Activated CD4-positive, alpha-beta memory T cell treated with anti-CD3 and anti-CD28 coated beads, Interleukin-2, amount 10 ng/mL, durations not matched to agents 7 days and 5 days (primary cell): ENCODE results near the gene GRM4. TPM values are rescaled to one million over a fixed set of nuclear protein-coding genes. Genes with fewer than 3 reads are reported as not detected.

ENCODE experiments used
- CTCF ChIA-PET: fragments of 350-600 bp; sonication (Branson Sonifier 250); formaldehyde crosslinking; loops from one replicate; lab custom pipeline; 2021; ENCODE audit warnings: antibody characterized with exemption, inconsistent platforms; lab: Charles Lee
- POLR2A ChIA-PET: fragments of 350-600 bp; sonication (Branson Sonifier 250); formaldehyde crosslinking; loops from one replicate; lab custom pipeline; 2021; ENCODE audit warnings: antibody characterized with exemption; lab: Charles Lee
- DNase-seq: peaks from one replicate; pipeline ENCODE4 v3.0.0-alpha.2; 2020
- H3K27ac Mint-ChIP-seq: one replicate; pipeline ENCODE4 v1.8.0; 2021; ENCODE audit warnings: mild to moderate bottlenecking, mixed read lengths
- H3K27me3 Mint-ChIP-seq: one replicate; pipeline ENCODE4 v1.8.0; 2021; ENCODE audit warnings: mixed read lengths
- H3K36me3 Mint-ChIP-seq: one replicate; pipeline ENCODE4 v1.8.0; 2021; ENCODE audit warnings: low read depth, mixed read lengths
- H3K4me1 Mint-ChIP-seq: one replicate; pipeline ENCODE4 v1.8.0; 2021; ENCODE audit warnings: mixed read lengths
- H3K4me3 Mint-ChIP-seq: one replicate; pipeline ENCODE4 v1.8.0; 2021; ENCODE audit warnings: mild to moderate bottlenecking, mixed read lengths
- H3K9me3 Mint-ChIP-seq: one replicate; pipeline ENCODE4 v1.8.0; 2021; ENCODE audit warnings: mixed read lengths
- total RNA-seq, 2 experiments: library from RNA; stranded (reverse); gene quantifications; one replicate each; pipeline ENCODE4 v1.2.3, GENCODE V29; 2021

GRM4 gene
- total RNA-seq, 2 experiments from 2014 or later, result not detected

DNA sequence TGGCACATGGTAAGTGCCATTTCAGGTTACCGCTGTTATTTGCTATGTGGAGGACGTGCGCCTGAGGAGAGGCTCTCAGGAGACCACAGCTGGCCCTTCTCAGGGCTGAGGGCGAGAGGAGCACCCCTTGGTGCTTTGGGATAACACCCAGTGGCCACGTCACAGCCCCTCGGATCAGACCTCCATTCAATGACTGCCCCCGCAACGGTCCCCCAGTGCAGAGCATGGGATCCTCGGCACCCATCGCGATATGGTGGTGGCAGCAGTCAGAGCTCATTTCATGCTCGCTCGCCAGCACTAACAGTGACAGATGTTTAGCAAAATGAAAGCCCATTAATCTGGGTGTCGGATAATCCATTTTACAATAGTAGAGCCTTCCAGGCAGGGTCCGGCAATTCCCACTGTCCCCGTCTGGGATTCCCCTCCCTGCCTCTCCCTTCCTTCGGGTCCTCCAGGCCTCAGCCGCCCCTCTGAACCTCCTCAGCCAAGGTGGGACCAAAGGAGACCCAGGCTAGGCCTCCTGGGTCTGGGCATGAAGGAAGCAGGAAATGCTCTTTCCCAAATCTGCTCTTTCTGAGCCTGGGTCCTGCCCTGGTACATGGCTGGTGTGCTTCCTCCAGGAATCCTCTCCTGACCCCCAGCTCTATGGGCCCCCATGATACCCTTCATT is 117.1 kb downstream of the GRM4 start:
- DNase-seq, result no peak
- no peak overlapping the region for H3K27ac Mint-ChIP-seq
- H3K9me3 Mint-ChIP-seq, result no peaks in the 10 kb centered on the region
- ChIA-PET CTCF (interaction anchor here (1.5 to 5.8 kb wide), 8 partner anchors 8 to 317 kb away, joined by 5 to 133 read pairs (median 8); partner anchors contain the start of gene UQCC2), POLR2A (interaction anchor here (1.8 kb wide), 1 partner anchor 257 kb away, joined by 7 read pairs; no protein-coding TSS in a partner anchor)
- no peak overlapping the region for H3K4me3 Mint-ChIP-seq
- H3K27me3 Mint-ChIP-seq, result peaks cover 4% of the 10 kb centered on the region
- no peaks in the 10 kb centered on the region for H3K36me3 Mint-ChIP-seq
- no peaks in the 10 kb centered on the region for H3K4me1 Mint-ChIP-seq

DNA sequence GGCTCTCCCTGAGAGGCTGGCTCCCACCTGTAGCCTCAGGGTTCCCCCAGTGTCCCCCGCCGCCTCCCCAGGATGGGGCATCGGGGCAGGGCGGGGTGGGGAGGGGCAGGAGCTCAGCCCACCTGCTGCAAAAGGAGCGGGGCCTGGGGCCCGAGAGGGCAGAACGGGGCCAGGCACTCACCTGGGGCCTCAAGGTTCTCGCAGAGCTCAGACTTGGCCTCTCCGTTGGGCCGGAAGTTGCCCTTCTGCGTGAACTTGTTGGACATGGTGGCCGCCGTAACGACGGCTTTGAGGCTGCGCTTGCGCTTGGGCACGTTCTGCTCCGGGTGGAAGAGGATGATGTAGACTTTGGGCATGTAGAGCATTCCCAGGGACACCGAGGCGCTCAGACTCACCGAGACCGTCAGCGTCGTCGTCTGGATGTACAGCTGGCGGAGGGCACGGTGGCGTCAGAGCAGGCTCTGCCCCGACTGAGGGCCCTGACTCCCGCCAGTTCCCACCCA is 117.9 kb downstream of the GRM4 start:
- peaks cover 2% of the 10 kb centered on the region for H3K27me3 Mint-ChIP-seq
- H3K9me3 Mint-ChIP-seq, result no peaks in the 10 kb centered on the region
- no peak overlapping the region for H3K4me3 Mint-ChIP-seq
- H3K36me3 Mint-ChIP-seq, result no peaks in the 10 kb centered on the region
- H3K27ac Mint-ChIP-seq, result no peak overlapping the region
- CTCF ChIA-PET, result interaction anchor here (0.6 to 5.8 kb wide), 23 partner anchors 9 to 316 kb away, joined by 3 to 133 read pairs (median 5); partner anchors contain the start of gene UQCC2
- H3K4me1 Mint-ChIP-seq, result no peaks in the 10 kb centered on the region
- no peak for DNase-seq
- POLR2A ChIA-PET, result interaction anchor here (1.2 to 1.8 kb wide), 3 partner anchors 240 to 258 kb away, joined by 3 to 7 read pairs (median 6); no protein-coding TSS in a partner anchor

DNA sequence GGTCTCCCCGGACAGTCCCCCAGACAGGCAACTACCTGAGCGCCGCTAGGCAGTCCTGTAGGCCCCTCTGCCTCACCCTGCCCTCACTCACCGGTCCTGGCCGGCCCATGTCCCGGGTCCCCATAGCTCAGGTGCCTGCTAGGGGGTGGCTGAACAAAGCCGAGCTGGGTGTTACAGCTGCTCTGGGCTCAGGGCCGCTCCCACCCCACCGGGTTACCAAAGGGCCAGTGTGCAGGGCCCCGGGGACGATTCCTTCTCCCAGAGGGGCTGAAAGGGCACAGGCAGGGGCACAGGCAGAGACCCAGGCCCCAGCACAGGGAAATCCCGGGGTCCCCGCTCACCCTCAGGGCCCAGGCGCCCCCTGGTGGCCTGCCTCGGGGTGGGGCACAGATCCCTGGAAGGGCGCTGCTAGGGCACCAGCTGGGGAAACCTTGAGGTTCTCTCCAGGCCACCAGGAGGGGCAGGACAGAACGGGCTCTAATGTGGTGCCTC is 118.4 kb downstream of the GRM4 start:
- H3K9me3 Mint-ChIP-seq, result no peaks in the 10 kb centered on the region
- H3K4me1 Mint-ChIP-seq, result no peaks in the 10 kb centered on the region
- H3K27me3 Mint-ChIP-seq, result peaks cover 2% of the 10 kb centered on the region
- DNase-seq, result peak; percentile 70
- ChIA-PET CTCF (interaction anchor here (0.6 to 5.8 kb wide), 25 partner anchors 9 to 316 kb away, joined by 3 to 133 read pairs (median 5); partner anchors contain the start of gene UQCC2), POLR2A (interaction anchor here (1.2 to 1.8 kb wide), 3 partner anchors 240 to 258 kb away, joined by 3 to 7 read pairs (median 6); no protein-coding TSS in a partner anchor)
- H3K36me3 Mint-ChIP-seq, result no peaks in the 10 kb centered on the region
- H3K4me3 Mint-ChIP-seq, result no peak overlapping the region
- no peak overlapping the region for H3K27ac Mint-ChIP-seq

DNA sequence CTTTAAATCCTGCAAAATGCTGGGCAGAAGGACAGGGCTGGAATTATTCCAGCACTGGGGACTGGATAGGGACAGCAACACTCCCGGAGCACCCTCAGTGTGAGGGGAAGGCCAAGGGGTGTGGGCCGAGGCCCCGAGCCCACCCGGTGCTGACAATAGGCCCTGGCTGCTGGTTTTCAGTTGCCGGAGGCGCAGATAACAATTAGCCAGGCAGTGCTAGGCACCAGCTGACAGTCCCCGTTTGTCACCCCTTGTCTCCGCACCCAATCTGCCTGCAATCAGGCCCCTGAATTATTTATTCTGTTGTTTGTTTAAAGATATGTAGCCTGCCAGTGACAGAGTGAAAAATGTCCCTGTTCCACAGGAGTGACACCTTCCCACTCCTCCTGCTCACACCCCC is 120.0 kb downstream of the GRM4 start:
- no peaks in the 10 kb centered on the region for H3K9me3 Mint-ChIP-seq
- no peak for DNase-seq
- CTCF ChIA-PET, result interaction anchor here (2.8 to 5.8 kb wide), 2 partner anchors 165 to 255 kb away, joined by 18 to 133 read pairs; no protein-coding TSS in a partner anchor
- no peaks in the 10 kb centered on the region for H3K4me1 Mint-ChIP-seq
- POLR2A ChIA-PET, result no interaction called here
- H3K27ac Mint-ChIP-seq, result no peak overlapping the region
- peaks cover 3% of the 10 kb centered on the region for H3K27me3 Mint-ChIP-seq
- no peaks in the 10 kb centered on the region for H3K36me3 Mint-ChIP-seq
- H3K4me3 Mint-ChIP-seq, result no peak overlapping the region

DNA sequence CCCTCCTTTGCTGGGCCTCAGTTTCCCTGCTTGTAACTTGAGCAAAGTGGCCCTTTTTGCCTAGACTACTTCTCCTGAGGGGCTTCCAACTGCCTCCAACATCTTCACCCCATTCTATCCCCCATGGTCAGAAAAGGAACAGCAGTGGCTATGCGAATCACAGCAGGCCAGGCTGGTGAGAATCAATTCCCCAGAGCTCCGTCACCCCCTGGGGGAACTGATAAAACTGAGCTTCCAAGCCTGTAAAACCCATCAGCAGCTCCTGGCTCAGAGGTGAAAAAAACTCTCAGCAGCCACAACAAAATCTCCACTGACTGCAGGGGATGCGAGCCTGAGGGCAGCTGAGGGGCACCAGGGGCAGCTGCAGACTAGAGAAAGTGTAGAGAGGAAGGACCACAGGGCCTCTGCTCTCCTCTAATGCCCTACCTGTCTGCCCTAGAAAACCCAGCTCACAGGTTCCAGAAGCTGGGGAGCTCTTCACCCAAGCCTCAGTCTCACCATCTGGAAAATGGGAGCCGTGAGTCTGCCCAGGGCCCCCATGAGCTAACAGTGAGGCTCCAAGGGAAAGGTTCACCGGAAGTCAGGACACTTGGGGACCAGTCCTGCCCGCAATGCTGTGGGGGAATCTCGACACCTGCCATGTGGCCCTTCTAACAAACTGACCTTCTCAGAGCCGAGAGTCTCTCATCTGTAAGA is 120.6 kb downstream of the GRM4 start:
- Mint-ChIP-seq H3K4me1 (no peaks in the 10 kb centered on the region), H3K36me3 (no peaks in the 10 kb centered on the region), H3K27me3 (peaks cover 3% of the 10 kb centered on the region), H3K9me3 (no peaks in the 10 kb centered on the region), H3K27ac (no peak overlapping the region), H3K4me3 (no peak overlapping the region)
- POLR2A ChIA-PET, result interaction anchor here (0.8 to 1.2 kb wide), 2 partner anchors 13 to 255 kb away, joined by 3 to 6 read pairs; no protein-coding TSS in a partner anchor
- CTCF ChIA-PET, result interaction anchor here (1.0 to 5.8 kb wide), 5 partner anchors 169 to 314 kb away, joined by 3 to 133 read pairs (median 3); partner anchors contain the start of gene UQCC2
- no peak for DNase-seq

DNA sequence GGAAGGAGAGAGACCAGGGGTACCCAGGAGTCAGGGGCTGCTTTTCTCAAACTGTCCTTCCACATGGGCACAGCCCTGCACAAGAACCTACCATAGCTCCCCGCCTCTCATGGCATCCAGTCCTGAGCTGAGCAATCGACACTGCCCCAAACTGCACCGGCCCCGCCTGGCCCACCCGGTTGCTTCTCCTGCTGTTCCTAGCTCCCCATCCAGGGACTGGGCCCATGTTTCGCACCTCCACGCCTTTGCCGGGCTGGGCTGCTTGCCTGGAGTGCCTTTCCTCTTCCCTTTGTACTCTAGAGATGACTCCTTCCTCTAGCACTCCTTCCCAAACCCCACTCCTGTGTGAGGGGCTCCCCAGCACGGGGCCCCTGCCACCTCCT is 123.0 kb downstream of the GRM4 start:
- POLR2A ChIA-PET, result no interaction called here
- CTCF ChIA-PET, result no interaction called here
- Mint-ChIP-seq H3K4me1 (no peaks in the 10 kb centered on the region), H3K27ac (no peak overlapping the region), H3K4me3 (no peak overlapping the region), H3K36me3 (no peaks in the 10 kb centered on the region), H3K27me3 (peaks cover 3% of the 10 kb centered on the region), H3K9me3 (no peaks in the 10 kb centered on the region)
- DNase-seq, result no peak

DNA sequence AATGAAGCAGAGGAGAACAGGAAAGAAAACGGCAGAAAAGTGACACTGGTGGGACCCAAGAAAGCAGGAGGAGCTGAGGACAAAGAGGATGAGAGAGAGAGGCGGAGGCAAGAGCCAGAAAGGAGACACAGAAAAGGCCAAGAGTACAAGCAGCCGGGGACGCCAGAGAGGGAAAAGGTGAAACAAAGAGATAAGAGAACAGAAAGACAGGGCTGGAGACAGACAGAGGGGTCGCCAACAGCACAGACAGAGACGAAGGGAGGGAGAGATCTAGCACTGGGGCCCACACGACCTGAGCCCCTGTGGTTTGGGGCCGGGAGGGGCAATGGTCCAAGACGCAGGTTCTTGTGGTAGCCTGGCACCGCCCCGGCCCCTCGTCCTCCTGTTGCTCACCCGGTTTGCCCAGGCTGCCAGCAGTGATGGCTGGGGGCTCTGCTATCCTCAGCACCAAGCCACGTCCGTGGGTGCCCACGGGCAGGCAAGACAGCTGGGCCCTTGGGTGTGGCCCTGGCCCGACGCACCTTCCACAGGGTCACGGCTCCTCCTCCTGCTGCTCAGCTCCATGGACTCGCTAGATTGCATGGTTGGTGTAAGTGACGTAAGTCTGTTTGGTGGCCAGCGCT is 123.5 kb downstream of the GRM4 start:
- Mint-ChIP-seq H3K4me1 (no peaks in the 10 kb centered on the region), H3K27ac (no peak overlapping the region), H3K9me3 (no peaks in the 10 kb centered on the region), H3K36me3 (no peaks in the 10 kb centered on the region), H3K27me3 (peaks cover 3% of the 10 kb centered on the region), H3K4me3 (no peak overlapping the region)
- ChIA-PET CTCF (no interaction called here), POLR2A (no interaction called here)
- no peak for DNase-seq

DNA sequence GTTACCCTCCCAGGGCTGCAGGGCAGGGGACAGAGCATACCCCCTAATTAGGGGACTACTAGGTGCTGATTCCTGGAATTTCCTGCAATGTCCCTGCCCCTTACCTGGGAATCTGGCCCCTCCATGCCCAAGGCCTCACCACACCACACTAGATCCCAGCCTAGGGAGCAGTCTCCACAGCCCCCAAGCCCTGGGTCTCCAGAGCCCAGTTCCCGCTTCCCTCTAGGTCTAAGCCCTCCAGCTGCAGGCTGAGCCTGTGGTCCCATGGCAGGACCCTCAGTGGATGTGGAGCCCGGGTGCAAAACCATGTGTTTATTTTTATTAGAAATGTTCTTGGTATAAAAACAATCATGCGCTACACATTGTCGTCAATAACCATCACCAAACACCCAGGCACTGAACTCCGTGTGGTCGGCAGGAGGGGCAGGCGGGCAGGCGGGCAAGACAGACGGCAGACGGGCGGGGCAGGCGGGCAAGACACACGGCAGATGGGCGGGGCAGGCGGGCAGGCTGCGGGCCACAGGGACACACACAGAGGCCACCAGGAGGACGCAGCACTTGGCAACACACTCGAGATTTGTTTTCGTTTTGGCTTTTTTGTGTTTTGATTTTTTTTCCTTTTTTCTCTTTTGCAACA is 124.2 kb downstream of the GRM4 start:
- no peaks in the 10 kb centered on the region for H3K4me1 Mint-ChIP-seq
- ChIA-PET POLR2A (no interaction called here), CTCF (interaction anchor here (0.5 kb wide), 1 partner anchor 174 kb away, joined by 4 read pairs; no protein-coding TSS in a partner anchor)
- peaks cover 3% of the 10 kb centered on the region for H3K27me3 Mint-ChIP-seq
- no peaks in the 10 kb centered on the region for H3K9me3 Mint-ChIP-seq
- H3K4me3 Mint-ChIP-seq, result no peak overlapping the region
- DNase-seq, result no peak
- no peak overlapping the region for H3K27ac Mint-ChIP-seq
- H3K36me3 Mint-ChIP-seq, result no peaks in the 10 kb centered on the region

DNA sequence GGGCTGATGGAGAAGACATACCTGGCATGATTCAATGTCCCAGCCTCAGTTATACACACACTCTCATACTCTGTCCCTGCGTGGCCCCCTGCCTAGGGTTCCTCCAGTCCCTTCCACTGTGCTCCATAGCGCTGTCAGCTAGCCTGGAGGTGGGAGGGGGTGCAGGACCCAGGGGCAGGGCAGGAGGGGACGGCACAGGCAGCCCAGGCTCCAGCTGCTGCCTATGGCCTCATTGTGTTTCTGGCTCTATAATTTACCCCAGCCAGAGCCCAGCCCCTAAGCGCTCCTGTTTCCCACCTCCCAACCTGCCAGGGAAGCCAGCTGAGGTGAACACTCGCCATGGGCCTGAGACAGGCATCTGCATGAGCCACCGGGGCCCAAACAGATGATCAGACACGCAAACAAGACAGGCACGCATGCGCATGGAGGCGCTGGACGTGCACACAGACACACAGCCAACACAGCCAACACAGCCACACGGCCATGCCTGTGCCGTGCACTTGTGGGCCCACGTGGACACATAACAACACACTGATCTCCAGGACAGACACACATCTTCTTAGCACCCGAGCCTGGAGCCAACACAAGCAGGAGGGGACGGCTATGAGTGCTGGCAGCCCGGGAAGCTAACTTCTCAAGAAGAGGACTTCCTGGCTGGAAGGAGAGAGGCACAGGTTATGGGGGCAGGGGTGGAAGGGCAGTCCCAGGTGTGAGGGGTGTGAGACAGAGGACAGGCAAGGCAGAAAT is 124.9 kb downstream of the GRM4 start:
- no peaks in the 10 kb centered on the region for H3K36me3 Mint-ChIP-seq
- peaks cover 3% of the 10 kb centered on the region for H3K27me3 Mint-ChIP-seq
- H3K4me3 Mint-ChIP-seq, result no peak overlapping the region
- no peak for DNase-seq
- no peaks in the 10 kb centered on the region for H3K4me1 Mint-ChIP-seq
- ChIA-PET CTCF (interaction anchor here (0.5 kb wide), 1 partner anchor 174 kb away, joined by 4 read pairs; no protein-coding TSS in a partner anchor), POLR2A (no interaction called here)
- no peaks in the 10 kb centered on the region for H3K9me3 Mint-ChIP-seq
- H3K27ac Mint-ChIP-seq, result no peak overlapping the region

DNA sequence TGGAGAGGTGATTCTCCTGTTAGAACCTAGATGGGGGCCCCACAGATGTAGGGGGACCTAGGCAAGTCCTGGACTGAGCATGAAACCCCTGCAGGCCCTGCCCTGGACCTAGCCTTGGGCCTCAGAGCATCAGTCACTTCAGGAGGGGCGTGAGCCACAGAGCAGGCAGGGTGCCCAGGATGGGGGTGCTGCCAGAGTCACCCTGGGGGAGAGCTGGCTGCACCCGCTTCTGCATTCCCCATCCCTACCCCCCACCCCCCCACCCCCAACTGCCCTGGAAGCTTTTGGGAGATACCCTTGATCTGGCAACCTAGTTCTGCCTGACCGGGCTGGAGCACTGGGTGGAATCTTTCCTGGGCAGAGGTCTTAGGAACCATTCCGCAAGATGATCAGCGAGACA is 125.6 kb downstream of the GRM4 start:
- Mint-ChIP-seq H3K27me3 (peaks cover 3% of the 10 kb centered on the region), H3K36me3 (no peaks in the 10 kb centered on the region), H3K27ac (no peak overlapping the region), H3K9me3 (no peaks in the 10 kb centered on the region), H3K4me1 (no peaks in the 10 kb centered on the region), H3K4me3 (no peak overlapping the region)
- no peak for DNase-seq
- POLR2A ChIA-PET, result no interaction called here
- CTCF ChIA-PET, result no interaction called here

DNA sequence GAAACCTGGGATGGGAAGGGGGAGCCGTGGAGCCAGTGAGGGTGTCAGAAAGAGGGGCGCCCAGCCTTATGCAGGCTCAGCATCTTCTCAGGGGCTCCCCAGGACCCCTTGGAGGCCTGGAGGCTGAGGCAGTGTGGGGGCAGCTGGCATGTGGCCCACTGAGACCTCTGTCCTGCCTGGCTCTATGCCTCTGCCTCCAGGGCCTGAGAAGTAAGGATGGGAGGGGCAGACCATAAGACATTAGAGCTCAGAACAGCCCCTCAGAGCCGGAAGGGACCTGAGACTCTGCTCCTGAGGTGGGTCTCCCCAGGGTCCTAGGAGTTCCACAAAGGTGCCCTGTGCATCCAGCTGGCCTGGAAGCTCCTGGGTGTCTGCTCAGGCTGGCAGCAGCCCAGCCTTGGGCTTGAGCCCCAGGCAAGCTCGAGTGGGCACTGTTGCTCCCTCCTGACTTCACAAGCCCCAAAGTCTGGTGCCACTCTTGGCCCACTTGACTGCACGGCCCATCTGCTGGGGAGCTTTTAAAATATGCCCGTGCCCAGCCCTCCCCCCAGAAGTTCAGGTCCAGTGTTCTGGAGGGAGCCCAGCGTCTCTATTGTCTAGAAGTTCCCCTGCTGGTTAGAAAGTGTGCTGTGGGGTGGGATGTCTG is 126.8 kb downstream of the GRM4 start:
- POLR2A ChIA-PET, result no interaction called here

More for the DNA sequence above, 126.8 kb downstream of the GRM4 start:
- no peak for DNase-seq
- Mint-ChIP-seq H3K27me3 (peaks cover 3% of the 10 kb centered on the region), H3K4me1 (no peaks in the 10 kb centered on the region), H3K36me3 (no peaks in the 10 kb centered on the region), H3K4me3 (no peak overlapping the region), H3K9me3 (no peaks in the 10 kb centered on the region), H3K27ac (no peak overlapping the region)
- CTCF ChIA-PET, result no interaction called here
